Measurements from ENCODE around the gene NSMF.
"Not testable (repeated sequence)": the region's sequence is repeated elsewhere in the genome, so short reads cannot be mapped to it uniquely, and the experiment has no call there.

NSMF gene

GRCh38 chr9:137474271-137474670 lies 15.1 kb upstream of the NSMF start:
- Histone ChIP-seq H3K27ac (no peak overlapping the region), H3K9me3 (no peaks in the 10 kb centered on the region), H3K27me3 (peaks cover 20% of the 10 kb centered on the region), H3K4me3 (ENCODE audit: low read depth in 1 of 2, low read length in 1 of 2) (no peak overlapping the region), H3K4me1 (ENCODE audit: control insufficient read depth in 1 of 2, insufficient read depth in 1 of 2, low read depth in 1 of 2, low read length in 1 of 2) (no peaks in the 10 kb centered on the region), H3K36me3 (no peaks in the 10 kb centered on the region)
- TF ChIP-seq, protein P1, sequence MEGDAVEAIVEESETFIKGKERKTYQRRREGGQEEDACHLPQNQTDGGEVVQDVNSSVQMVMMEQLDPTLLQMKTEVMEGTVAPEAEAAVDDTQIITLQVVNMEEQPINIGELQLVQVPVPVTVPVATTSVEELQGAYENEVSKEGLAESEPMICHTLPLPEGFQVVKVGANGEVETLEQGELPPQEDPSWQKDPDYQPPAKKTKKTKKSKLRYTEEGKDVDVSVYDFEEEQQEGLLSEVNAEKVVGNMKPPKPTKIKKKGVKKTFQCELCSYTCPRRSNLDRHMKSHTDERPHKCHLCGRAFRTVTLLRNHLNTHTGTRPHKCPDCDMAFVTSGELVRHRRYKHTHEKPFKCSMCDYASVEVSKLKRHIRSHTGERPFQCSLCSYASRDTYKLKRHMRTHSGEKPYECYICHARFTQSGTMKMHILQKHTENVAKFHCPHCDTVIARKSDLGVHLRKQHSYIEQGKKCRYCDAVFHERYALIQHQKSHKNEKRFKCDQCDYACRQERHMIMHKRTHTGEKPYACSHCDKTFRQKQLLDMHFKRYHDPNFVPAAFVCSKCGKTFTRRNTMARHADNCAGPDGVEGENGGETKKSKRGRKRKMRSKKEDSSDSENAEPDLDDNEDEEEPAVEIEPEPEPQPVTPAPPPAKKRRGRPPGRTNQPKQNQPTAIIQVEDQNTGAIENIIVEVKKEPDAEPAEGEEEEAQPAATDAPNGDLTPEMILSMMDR (IDR thresholded peaks at IDR 0.05) = no peak

GRCh38 chr9:137470785-137471184 lies 11.7 kb upstream of the NSMF start:
- Histone ChIP-seq H3K36me3 (no peaks in the 10 kb centered on the region), H3K27ac (no peak overlapping the region), H3K9me3 (no peaks in the 10 kb centered on the region), H3K4me1 (ENCODE audit: control insufficient read depth in 1 of 2, insufficient read depth in 1 of 2, low read depth in 1 of 2, low read length in 1 of 2) (no peaks in the 10 kb centered on the region), H3K27me3 (peaks cover 31% of the 10 kb centered on the region), H3K4me3 (ENCODE audit: low read depth in 1 of 2, low read length in 1 of 2) (no peak overlapping the region)
- TF ChIP-seq, protein P1 (IDR thresholded peaks at IDR 0.05) = no peak

DNA sequence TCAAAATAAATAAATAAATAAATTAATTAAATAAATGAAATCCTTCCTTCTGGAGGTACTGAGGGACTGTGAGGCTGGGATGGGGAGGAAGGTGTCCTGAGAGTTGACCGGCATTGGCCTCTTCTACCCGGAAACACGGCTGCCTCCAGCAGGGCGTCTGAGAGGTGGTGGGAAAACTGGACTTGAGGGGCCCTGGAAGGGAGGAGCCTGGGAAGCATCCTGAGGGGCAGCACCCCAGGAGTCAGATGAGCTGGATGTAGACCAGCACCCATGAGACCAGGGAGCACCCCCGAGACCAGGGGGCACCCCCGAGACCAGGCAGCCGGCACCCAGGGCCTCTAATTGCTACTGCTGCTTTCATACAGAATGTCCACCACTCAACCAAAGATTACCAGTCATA lies 8.8 kb upstream of the NSMF start:
- no peaks in the 10 kb centered on the region for H3K36me3 ChIP-seq
- H3K9me3 ChIP-seq = no peaks in the 10 kb centered on the region
- TF ChIP-seq, protein P1 (IDR thresholded peaks at IDR 0.05) = no peak
- peaks cover 47% of the 10 kb centered on the region for H3K27me3 ChIP-seq
- no peak overlapping the region for H3K4me3 ChIP-seq (ENCODE audit: low read depth in 1 of 2, low read length in 1 of 2)
- no peaks in the 10 kb centered on the region for H3K4me1 ChIP-seq (ENCODE audit: control insufficient read depth in 1 of 2, insufficient read depth in 1 of 2, low read depth in 1 of 2, low read length in 1 of 2)
- H3K27ac ChIP-seq = no peak overlapping the region

DNA sequence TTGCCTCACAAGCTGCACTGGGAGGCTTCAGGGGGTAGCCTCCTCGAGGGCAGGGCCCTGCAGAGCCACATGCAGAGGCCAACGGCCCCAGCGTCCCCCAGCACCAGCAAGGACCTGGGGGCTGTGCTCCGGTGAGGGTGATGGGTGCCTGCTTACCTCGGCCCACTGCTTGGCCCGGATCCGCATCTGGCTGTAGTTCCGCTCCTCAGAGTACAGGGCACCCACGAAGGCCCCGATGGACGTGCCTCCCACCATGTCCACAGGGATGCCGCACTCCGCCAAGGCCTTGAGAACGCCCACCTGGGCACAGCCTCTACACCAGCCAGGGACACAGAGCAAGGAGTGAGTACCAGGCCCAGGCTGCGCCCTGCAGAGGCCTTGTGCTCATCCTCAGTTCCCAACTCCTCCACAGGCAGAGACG lies 8.0 kb upstream of the NSMF start:
- H3K9me3 ChIP-seq = no peaks in the 10 kb centered on the region
- H3K27me3 ChIP-seq = peaks cover 54% of the 10 kb centered on the region
- H3K27ac ChIP-seq = no peak overlapping the region
- TF ChIP-seq, protein P1 (IDR thresholded peaks at IDR 0.05) = no peak
- no peaks in the 10 kb centered on the region for H3K4me1 ChIP-seq (ENCODE audit: control insufficient read depth in 1 of 2, insufficient read depth in 1 of 2, low read depth in 1 of 2, low read length in 1 of 2)
- no peak overlapping the region for H3K4me3 ChIP-seq (ENCODE audit: low read depth in 1 of 2, low read length in 1 of 2)
- H3K36me3 ChIP-seq = no peaks in the 10 kb centered on the region

DNA sequence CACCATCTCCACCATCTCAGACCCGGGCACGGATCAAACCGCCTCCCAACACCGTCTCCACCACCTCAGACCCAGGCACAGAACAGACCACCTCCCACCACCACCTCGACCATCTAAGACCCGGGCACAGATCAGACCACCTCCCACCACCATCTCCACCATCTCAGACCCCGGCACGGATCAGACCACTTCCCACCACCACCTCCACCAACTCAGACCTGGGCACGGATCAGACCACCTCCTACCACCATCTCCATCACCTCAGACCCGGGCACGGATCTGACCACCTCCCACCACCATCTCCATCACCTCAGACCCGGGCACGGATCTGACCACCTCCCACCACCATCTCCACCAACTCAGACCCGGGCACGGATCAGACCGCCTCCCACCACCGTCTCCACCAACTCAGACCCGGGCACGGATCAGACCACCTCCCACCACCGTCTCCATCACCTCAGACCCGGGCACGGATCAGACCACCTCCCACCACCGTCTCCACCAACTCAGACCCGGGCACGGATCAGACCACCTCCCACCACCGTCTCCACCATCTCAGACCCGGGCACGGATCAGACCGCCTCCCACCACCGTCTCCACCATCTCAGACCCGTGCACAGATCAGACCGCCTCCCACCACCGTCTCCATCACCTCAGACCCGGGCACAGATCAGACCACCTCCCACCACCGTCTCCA lies 7.4 kb upstream of the NSMF start:
- not testable (repeated sequence) for H3K27ac ChIP-seq; H3K4me3 ChIP-seq (ENCODE audit: low read depth in 1 of 2, low read length in 1 of 2); H3K36me3 ChIP-seq; H3K9me3 ChIP-seq; H3K4me1 ChIP-seq (ENCODE audit: control insufficient read depth in 1 of 2, insufficient read depth in 1 of 2, low read depth in 1 of 2, low read length in 1 of 2)
- H3K27me3 ChIP-seq = peaks cover 61% of the 10 kb centered on the region

GRCh38 chr9:137465720-137466388 lies 6.7 kb upstream of the NSMF start:
- TF ChIP-seq, protein P1 (IDR thresholded peaks at IDR 0.05) = no peak
- no peaks in the 10 kb centered on the region for H3K36me3 ChIP-seq
- H3K9me3 ChIP-seq = no peaks in the 10 kb centered on the region
- peaks cover 0 to 5% of the 10 kb centered on the region in 2 experiments for H3K4me1 ChIP-seq (ENCODE audit: control insufficient read depth in 1 of 2, insufficient read depth in 1 of 2, low read depth in 1 of 2, low read length in 1 of 2)
- H3K27me3 ChIP-seq = peaks cover 64% of the 10 kb centered on the region
- H3K4me3 ChIP-seq (ENCODE audit: low read depth in 1 of 2, low read length in 1 of 2) = no peak overlapping the region
- H3K27ac ChIP-seq = no peak overlapping the region

Data from neutrophil (primary cell).